ENCODE data around the gene KANSL2. TPM values are rescaled to one million over a fixed set of nuclear protein-coding genes. Genes with fewer than 3 reads are reported as not detected.

Gene KANSL2
- total RNA-seq, 1 experiment from 2014 or later: 56.6 TPM

DNA sequence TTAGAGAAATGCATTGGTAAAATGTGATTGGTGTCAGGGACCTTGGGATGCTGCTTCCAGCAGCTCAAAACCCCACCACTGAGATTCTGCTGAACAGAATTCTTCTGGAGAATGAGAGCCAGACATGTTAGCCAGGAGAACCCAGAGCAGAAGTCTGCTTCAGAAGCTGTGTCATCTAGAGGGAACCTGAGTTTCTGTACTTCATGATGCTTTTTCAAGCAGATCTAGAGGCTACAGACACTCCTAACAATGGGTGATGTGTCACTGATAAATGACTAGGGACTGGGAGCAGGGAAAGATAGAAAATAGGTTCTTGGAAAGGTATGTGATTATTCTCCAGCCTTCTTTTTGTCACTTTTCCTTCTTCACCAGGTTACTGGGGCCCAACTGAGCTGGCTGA is 41.6 kb downstream of the KANSL2 start:
- Histone ChIP-seq H2BK20ac (ENCODE audit: low read depth, low read length, poor library complexity, severe bottlenecking) (no peak overlapping the region), H3K4ac (ENCODE audit: low read depth, low read length) (no peak overlapping the region), H2BK15ac (ENCODE audit: low read depth, low read length) (no peak overlapping the region), H2BK120ac (ENCODE audit: low read depth, low read length, poor library complexity, severe bottlenecking) (no peak overlapping the region), H4K20me1 (ENCODE audit: control insufficient read depth, insufficient read depth, insufficient read length) (no peaks in the 10 kb centered on the region), H2AK5ac (ENCODE audit: insufficient read length, low read length) (no peak overlapping the region), H3K27me3 (ENCODE audit: insufficient read depth, low read length) (no peaks in the 10 kb centered on the region), H3K14ac (ENCODE audit: insufficient read depth, low read length) (no peak overlapping the region), H2BK5ac (ENCODE audit: insufficient read length, low read length) (no peak overlapping the region), H3K18ac (ENCODE audit: insufficient read length, low read depth, low read length) (no peak overlapping the region), H3K23me2 (ENCODE audit: insufficient read length, low read depth, low read length, poor library complexity, severe bottlenecking) (no peaks in the 10 kb centered on the region), H3K79me1 (ENCODE audit: insufficient read depth, low read depth, low read length, poor library complexity, severe bottlenecking) (no peaks in the 10 kb centered on the region), H3K9ac (ENCODE audit: extremely low read depth, insufficient read length, low read length) (no peak overlapping the region), H3K9me3 (ENCODE audit: control insufficient read depth, low read depth, low read length) (peaks cover 4% of the 10 kb centered on the region), H3K56ac (ENCODE audit: insufficient read length, low read depth, low read length) (no peak overlapping the region), H4K8ac (replicated peaks; ENCODE audit: insufficient read length, low read depth, low read length) (no peak overlapping the region), H4K91ac (ENCODE audit: insufficient read length, low read depth, low read length) (no peak overlapping the region), H3K79me2 (ENCODE audit: insufficient read depth, low read length) (no peaks in the 10 kb centered on the region), H2BK12ac (ENCODE audit: insufficient read length, low read depth, low read length) (no peak overlapping the region), H3K23ac (ENCODE audit: insufficient read length, low read depth, low read length) (no peak overlapping the region), H3K4me2 (ENCODE audit: insufficient read depth, insufficient read length, low read length) (no peak overlapping the region), H3T11ph (ENCODE audit: low read length) (no peak overlapping the region), H3K27ac (ENCODE audit: insufficient read length, low read depth, low read length) (no peak overlapping the region), H4K5ac (ENCODE audit: insufficient read length, low read depth, low read length) (no peak overlapping the region), H3K4me1 (ENCODE audit: insufficient read depth, low read length) (no peaks in the 10 kb centered on the region), H2AFZ (ENCODE audit: low read length) (no peak overlapping the region)
- Mint-ChIP-seq H3K27ac (no peak overlapping the region), H3K9me3 (peaks cover 34 to 38% of the 10 kb centered on the region in 2 experiments), H3K4me3 (no peak overlapping the region), H3K4me1 (no peaks in the 10 kb centered on the region), H3K27me3 (ENCODE audit: low read depth) (no peaks in the 10 kb centered on the region; the same call in 1 of the 2 replicates), H3K36me3 (ENCODE audit: insufficient read depth in 1 of 3, low read depth in 3 of 3) (peaks cover 41 to 50% (median 43%) of the 10 kb centered on the region in 3 experiments)
- no peak for DNase-seq
- TF ChIP-seq, protein P1, sequence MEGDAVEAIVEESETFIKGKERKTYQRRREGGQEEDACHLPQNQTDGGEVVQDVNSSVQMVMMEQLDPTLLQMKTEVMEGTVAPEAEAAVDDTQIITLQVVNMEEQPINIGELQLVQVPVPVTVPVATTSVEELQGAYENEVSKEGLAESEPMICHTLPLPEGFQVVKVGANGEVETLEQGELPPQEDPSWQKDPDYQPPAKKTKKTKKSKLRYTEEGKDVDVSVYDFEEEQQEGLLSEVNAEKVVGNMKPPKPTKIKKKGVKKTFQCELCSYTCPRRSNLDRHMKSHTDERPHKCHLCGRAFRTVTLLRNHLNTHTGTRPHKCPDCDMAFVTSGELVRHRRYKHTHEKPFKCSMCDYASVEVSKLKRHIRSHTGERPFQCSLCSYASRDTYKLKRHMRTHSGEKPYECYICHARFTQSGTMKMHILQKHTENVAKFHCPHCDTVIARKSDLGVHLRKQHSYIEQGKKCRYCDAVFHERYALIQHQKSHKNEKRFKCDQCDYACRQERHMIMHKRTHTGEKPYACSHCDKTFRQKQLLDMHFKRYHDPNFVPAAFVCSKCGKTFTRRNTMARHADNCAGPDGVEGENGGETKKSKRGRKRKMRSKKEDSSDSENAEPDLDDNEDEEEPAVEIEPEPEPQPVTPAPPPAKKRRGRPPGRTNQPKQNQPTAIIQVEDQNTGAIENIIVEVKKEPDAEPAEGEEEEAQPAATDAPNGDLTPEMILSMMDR (conservative IDR thresholded peaks at IDR 0.05): no peak

Measured in H9 (cell line).